ENCODE measurements around the gene FAIM2.

FAIM2 gene

GRCh38 chr12:49909356-49909755, 5.7 kb upstream of the FAIM2 start:
- Histone ChIP-seq H3K27me3 (ENCODE audit: insufficient read depth, low read depth) (no peaks in the 10 kb centered on the region), H3K36me3 (ENCODE audit: insufficient read depth) (no peaks in the 10 kb centered on the region), H2AFZ (ENCODE audit: low read depth) (no peak overlapping the region), H4K20me1 (ENCODE audit: insufficient read depth) (no peaks in the 10 kb centered on the region), H3K4me2 (no peak overlapping the region), H3K4me1 (ENCODE audit: low read depth, poor library complexity, severe bottlenecking) (no peaks in the 10 kb centered on the region), H3K79me2 (ENCODE audit: insufficient read depth, low read depth) (no peaks in the 10 kb centered on the region), H3K4me3 (IDR thresholded peaks at IDR 0.05; ENCODE audit: insufficient read depth, low read depth, low read length) (no peak overlapping the region), H3K27ac (no peak overlapping the region), H3K9ac (no peak overlapping the region)
- TF ChIP-seq CTCF (conservative IDR thresholded peaks at IDR 0.05; ENCODE audit: low read depth, low read length) = no peak

GRCh38 chr12:49907352-49907751, 3.7 kb upstream of the FAIM2 start:
- H2AFZ ChIP-seq (ENCODE audit: low read depth) = no peak overlapping the region
- TF ChIP-seq CTCF (conservative IDR thresholded peaks at IDR 0.05; ENCODE audit: low read depth, low read length) = no peak
- H4K20me1 ChIP-seq (ENCODE audit: insufficient read depth) = no peaks in the 10 kb centered on the region
- H3K9ac ChIP-seq = no peak overlapping the region
- H3K79me2 ChIP-seq (ENCODE audit: insufficient read depth, low read depth) = no peaks in the 10 kb centered on the region
- no peaks in the 10 kb centered on the region for H3K4me1 ChIP-seq (ENCODE audit: low read depth, poor library complexity, severe bottlenecking)
- no peak overlapping the region for H3K4me2 ChIP-seq
- no peaks in the 10 kb centered on the region for H3K36me3 ChIP-seq (ENCODE audit: insufficient read depth)
- no peaks in the 10 kb centered on the region for H3K27me3 ChIP-seq (ENCODE audit: insufficient read depth, low read depth)
- H3K27ac ChIP-seq = no peak overlapping the region
- H3K4me3 ChIP-seq (IDR thresholded peaks at IDR 0.05; ENCODE audit: insufficient read depth, low read depth, low read length) = no peak overlapping the region

GRCh38 chr12:49905718-49906314, 2.1 kb upstream of the FAIM2 start:
- H3K4me2 ChIP-seq = no peak overlapping the region
- no peak for TF ChIP-seq CTCF (conservative IDR thresholded peaks at IDR 0.05; ENCODE audit: low read depth, low read length)
- H2AFZ ChIP-seq (ENCODE audit: low read depth) = no peak overlapping the region

GRCh38 chr12:49904601-49905000, 901 bp upstream of the FAIM2 start:
- no peaks in the 10 kb centered on the region for H3K4me1 ChIP-seq (ENCODE audit: low read depth, poor library complexity, severe bottlenecking)
- no peak overlapping the region for H2AFZ ChIP-seq (ENCODE audit: low read depth)
- H3K27ac ChIP-seq = no peak overlapping the region
- H4K20me1 ChIP-seq (ENCODE audit: insufficient read depth) = no peaks in the 10 kb centered on the region
- H3K79me2 ChIP-seq (ENCODE audit: insufficient read depth, low read depth) = no peaks in the 10 kb centered on the region
- no peaks in the 10 kb centered on the region; the same call in 1 of the 2 replicates for H3K27me3 ChIP-seq (ENCODE audit: insufficient read depth, low read depth)
- H3K36me3 ChIP-seq (ENCODE audit: insufficient read depth) = no peaks in the 10 kb centered on the region
- no peak overlapping the region for H3K4me3 ChIP-seq (IDR thresholded peaks at IDR 0.05; ENCODE audit: insufficient read depth, low read depth, low read length)
- H3K4me2 ChIP-seq = no peak overlapping the region
- no peak overlapping the region for H3K9ac ChIP-seq
- TF ChIP-seq CTCF (conservative IDR thresholded peaks at IDR 0.05; ENCODE audit: low read depth, low read length) = no peak

More at GRCh38 chr12:49905718-49906314, 2.1 kb upstream of the FAIM2 start:
- Histone ChIP-seq H3K79me2 (ENCODE audit: insufficient read depth, low read depth) (no peaks in the 10 kb centered on the region), H3K4me3 (IDR thresholded peaks at IDR 0.05; ENCODE audit: insufficient read depth, low read depth, low read length) (no peak overlapping the region), H3K36me3 (ENCODE audit: insufficient read depth) (no peaks in the 10 kb centered on the region), H3K9ac (no peak overlapping the region), H3K4me1 (ENCODE audit: low read depth, poor library complexity, severe bottlenecking) (no peaks in the 10 kb centered on the region), H4K20me1 (ENCODE audit: insufficient read depth) (no peaks in the 10 kb centered on the region), H3K27ac (no peak overlapping the region), H3K27me3 (ENCODE audit: insufficient read depth, low read depth) (no peaks in the 10 kb centered on the region; the same call in 1 of the 2 replicates)

All from KMS-11 (cell line).